Lung (tissue), 12 donors: Measurements from ENCODE around the gene CD44. TPM values are rescaled to one million over a fixed set of nuclear protein-coding genes. Genes with fewer than 3 reads are reported as not detected.

Experiments used
- ATAC-seq: fragments of 200-7000 bp; cut with Tn5 transposase; one replicate; pipeline ENCODE4 v1.9.1; 2020; ENCODE audit warnings: moderate number of reproducible peaks; ENCODE audit not compliant: insufficient read depth, low FRiP score
- DNase-seq, 3 donors: peaks; one replicate each; pipeline ENCODE4 v3.0.0-alpha.2; 2013 to 2017
- H3K27ac ChIP-seq, 2 donors: one replicate each; pipeline ENCODE4 v1.5.1; 2013; ENCODE audit warnings: mild to moderate bottlenecking in 2 of 2, moderate library complexity in 2 of 2, control low read depth in 1 of 2, inconsistent platforms in 1 of 2, low read depth in 1 of 2, low read length in 1 of 2
- H3K27me3 ChIP-seq, 3 donors: one replicate each; pipeline ENCODE4 v1.5.1; 2013; ENCODE audit warnings: low read length in 2 of 3; ENCODE audit not compliant: control insufficient read depth in 3 of 3, insufficient read depth in 3 of 3
- H3K36me3 ChIP-seq, 4 donors: one replicate each; pipeline ENCODE4 v1.5.1; 2013; ENCODE audit warnings: low read length in 4 of 4, mild to moderate bottlenecking in 1 of 4, moderate library complexity in 1 of 4; ENCODE audit not compliant: control insufficient read depth in 4 of 4, insufficient read depth in 4 of 4
- H3K4me1 ChIP-seq, 5 donors: one replicate each; pipeline ENCODE4 v1.5.1; 2013; ENCODE audit warnings: low read length in 5 of 5, mild to moderate bottlenecking in 2 of 5, moderate library complexity in 1 of 5; ENCODE audit not compliant: control insufficient read depth in 5 of 5, insufficient read depth in 5 of 5
- H3K4me3 ChIP-seq: one replicate; pipeline ENCODE4 v1.5.1; 2013; ENCODE audit warnings: mild to moderate bottlenecking, control low read depth, moderate library complexity
- H3K9ac ChIP-seq, 2 donors: one replicate each; pipeline ENCODE4 v1.5.1; 2013; ENCODE audit warnings: low read length in 2 of 2, control low read depth in 1 of 2; ENCODE audit not compliant: insufficient read depth in 1 of 2
- H3K9me3 ChIP-seq, 4 donors: one replicate each; pipeline ENCODE4 v1.5.1; 2013; ENCODE audit warnings: low read length in 3 of 4, mild to moderate bottlenecking in 1 of 4, moderate library complexity in 1 of 4; ENCODE audit not compliant: control insufficient read depth in 4 of 4, insufficient read depth in 3 of 4
- whole genome bisulfite sequencing, 2 donors: extraction: QIAGEN DNeasy Blood & Tissue Kit; methylation state at CpG; one replicate each; pipeline ENCODE4 v1.1.7; 2013; 5-methylcytosine and 5-hydroxymethylcytosine counted together
- polyA plus RNA-seq, 2 donors: library from polyadenylated mRNA; stranded (reverse); fragments of 200-250 nt; gene quantifications; one replicate each; pipeline ENCODE4 v1.2.1, GENCODE V29; 2013
- total RNA-seq, 2 donors: library from RNA; depleted of rRNA in 1 of 2; stranded (reverse); fragments of >200 nt in 1 of 2; gene quantifications; one replicate each; pipeline ENCODE4 v1.2.1, GENCODE V29; 2014 to 2021
- TF ChIP-seq, protein P1 (sequence below): IDR thresholded peaks from 2 replicates; pipeline ENCODE4 v1.5.1; 2012; ENCODE audit warnings: mild to moderate bottlenecking; ENCODE audit errors: control extremely low read depth, extremely low read depth
- donor health status: control.
- donor health status: control.
- donor health status: Bipolar disorder and iron deficiency.
- donor health status: healthy.
- donor health status: DM: yes; HTN: yes; CAD: no.

CD44 gene
- total and polyA plus RNA-seq, 4 donors: 115 to 636 (median 544) TPM

DNA sequence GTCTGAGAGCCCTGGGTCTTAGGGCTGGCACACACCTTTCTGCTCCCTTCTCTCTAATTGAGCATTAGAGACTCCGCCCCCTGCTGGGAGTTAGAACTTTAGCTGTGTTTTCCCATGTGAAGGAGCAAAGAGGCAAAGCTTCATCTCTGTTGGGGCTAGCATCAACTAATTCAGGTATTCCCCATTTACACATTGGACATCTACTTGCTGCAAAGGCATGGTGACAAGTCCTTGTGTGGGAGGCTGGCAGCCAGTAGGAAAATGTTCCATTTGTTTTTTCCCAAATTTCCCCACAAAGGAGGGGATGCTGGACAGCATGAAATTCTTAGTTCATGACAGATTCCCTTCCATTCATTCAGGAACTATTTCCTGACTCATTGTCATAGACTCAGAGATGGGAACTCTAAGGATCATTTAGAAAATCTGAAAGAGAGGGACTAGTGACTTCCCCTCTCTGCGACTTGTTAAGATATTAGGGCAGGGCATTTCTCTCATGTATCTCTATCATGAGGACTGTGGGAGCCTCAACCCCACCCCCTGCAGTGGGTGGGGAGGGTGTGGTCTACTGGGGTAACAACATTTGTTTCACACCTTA is 3.6 kb downstream of the CD44 start:
- 61 to 68% methylated on average over 2 of the region's 2 CpGs for WGBS, 2 donors
- no peak for DNase-seq
- H3K4me3 ChIP-seq: no peak overlapping the region
- TF ChIP-seq, protein P1, sequence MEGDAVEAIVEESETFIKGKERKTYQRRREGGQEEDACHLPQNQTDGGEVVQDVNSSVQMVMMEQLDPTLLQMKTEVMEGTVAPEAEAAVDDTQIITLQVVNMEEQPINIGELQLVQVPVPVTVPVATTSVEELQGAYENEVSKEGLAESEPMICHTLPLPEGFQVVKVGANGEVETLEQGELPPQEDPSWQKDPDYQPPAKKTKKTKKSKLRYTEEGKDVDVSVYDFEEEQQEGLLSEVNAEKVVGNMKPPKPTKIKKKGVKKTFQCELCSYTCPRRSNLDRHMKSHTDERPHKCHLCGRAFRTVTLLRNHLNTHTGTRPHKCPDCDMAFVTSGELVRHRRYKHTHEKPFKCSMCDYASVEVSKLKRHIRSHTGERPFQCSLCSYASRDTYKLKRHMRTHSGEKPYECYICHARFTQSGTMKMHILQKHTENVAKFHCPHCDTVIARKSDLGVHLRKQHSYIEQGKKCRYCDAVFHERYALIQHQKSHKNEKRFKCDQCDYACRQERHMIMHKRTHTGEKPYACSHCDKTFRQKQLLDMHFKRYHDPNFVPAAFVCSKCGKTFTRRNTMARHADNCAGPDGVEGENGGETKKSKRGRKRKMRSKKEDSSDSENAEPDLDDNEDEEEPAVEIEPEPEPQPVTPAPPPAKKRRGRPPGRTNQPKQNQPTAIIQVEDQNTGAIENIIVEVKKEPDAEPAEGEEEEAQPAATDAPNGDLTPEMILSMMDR: no peak
- H3K9me3 ChIP-seq: no peaks in the 10 kb centered on the region
- ATAC-seq: no peak
- peak overlapping the region in 1 of 2 donors; percentile 16 for H3K27ac ChIP-seq
- H3K27me3 ChIP-seq: peaks cover 0 to 3% (median 0%) of the 10 kb centered on the region in 3 donors
- no peaks in the 10 kb centered on the region for H3K36me3 ChIP-seq
- H3K4me1 ChIP-seq: peaks cover 0 to 29% (median 24%) of the 10 kb centered on the region in 5 donors
- no peak overlapping the region for H3K9ac ChIP-seq

DNA sequence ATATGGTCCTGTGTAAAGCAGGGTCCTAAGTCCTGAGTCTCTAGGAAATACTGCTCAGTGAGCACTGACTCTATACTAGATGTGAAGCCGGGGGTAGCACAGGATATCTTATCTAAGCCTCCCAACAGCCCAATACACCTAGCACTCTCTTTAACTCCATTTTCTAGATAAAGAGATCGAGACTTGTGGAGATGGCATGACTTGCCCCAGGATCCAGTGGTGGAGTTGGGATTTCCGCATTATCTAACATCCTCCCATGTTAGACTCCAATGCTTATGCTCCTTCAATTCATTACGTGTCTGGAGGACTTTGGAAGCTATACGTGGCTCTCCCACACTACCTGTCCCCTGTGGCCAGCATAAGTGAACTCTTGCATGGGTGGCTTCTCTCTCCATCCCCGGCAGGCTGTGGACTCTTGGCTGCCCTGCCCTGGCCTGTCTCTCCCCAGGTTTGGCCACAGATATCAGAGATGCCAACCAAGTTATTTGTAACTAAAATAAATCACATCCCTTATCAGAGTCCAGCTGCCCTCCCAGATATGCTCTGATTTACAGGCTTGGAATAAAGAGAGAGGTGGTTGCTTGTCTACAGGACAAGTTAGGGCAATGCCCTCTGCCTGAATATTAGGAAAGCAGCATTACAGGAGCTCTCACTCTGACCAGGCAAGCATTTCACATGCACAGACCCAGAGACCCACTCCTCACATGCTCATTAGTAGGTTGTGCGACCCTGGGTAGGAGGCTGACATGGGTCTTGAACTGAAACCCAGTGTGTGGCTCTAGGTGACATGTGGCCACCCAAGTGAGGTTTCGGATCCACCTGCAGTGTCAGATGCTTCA is 4.5 kb downstream of the CD44 start:
- no peak for ATAC-seq

DNA sequence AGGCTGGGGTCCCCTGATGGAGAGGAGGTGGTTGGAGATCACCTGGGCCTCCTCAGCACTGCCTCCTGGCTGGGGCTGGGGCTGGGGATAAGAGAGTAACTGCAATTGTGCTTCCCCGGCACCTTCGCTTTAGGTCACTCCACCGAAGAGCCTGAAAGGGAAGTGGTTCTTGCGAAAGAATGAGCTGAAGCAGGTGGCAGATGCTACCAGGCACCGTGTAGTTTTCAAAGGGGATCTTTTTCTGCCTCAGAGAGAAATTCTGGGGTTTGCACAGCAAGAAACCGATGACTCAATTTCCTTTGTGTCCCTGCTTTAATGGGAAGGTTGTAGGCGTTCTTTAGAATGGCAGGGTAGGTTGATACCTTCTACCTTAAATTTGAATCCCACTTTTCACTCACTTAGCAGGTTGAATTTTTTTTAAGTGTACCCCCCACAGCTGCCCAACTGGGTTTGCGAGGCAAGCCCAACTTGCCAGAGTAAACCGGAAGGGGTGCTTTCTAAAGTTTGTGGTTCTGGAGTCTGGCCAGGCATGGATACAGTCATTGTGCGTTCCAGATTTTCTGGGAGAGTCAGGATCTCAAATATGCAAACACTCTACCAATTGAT is 5.3 kb downstream of the CD44 start:
- Histone ChIP-seq H3K9ac (no peak overlapping the region), H3K4me1 (peaks cover 0 to 26% (median 24%) of the 10 kb centered on the region in 5 donors), H3K27ac (peak overlapping the region in 1 of 2 donors; percentile 56), H3K27me3 (no peaks in the 10 kb centered on the region), H3K4me3 (no peak overlapping the region), H3K9me3 (no peaks in the 10 kb centered on the region), H3K36me3 (no peaks in the 10 kb centered on the region)
- TF ChIP-seq, protein P1: no peak
- no peak for DNase-seq
- WGBS, 2 donors: 23 to 25% methylated on average over 10 of the region's 10 CpGs
- ATAC-seq: no peak

More for the DNA sequence above, 4.5 kb downstream of the CD44 start:
- TF ChIP-seq, protein P1: no peak
- 71 to 79% methylated on average over 8 of the region's 8 CpGs for WGBS, 2 donors
- Histone ChIP-seq H3K4me1 (peaks cover 0 to 26% (median 24%) of the 10 kb centered on the region in 5 donors), H3K36me3 (no peaks in the 10 kb centered on the region), H3K4me3 (no peak overlapping the region), H3K27me3 (no peaks in the 10 kb centered on the region), H3K9ac (no peak overlapping the region), H3K27ac (peak overlapping the region in 1 of 2 donors; percentile 56), H3K9me3 (no peaks in the 10 kb centered on the region)
- DNase-seq: no peak
